Testis (tissue), 2 donors: Measurements from ENCODE around the gene PEAK3.

Experiments
- POLR2A ChIP-seq: fragments of 450-650 bp; IDR thresholded peaks from one replicate; pipeline ENCODE4 v1.6.1; 2017; ENCODE audit warnings: antibody characterized with exemption, mild to moderate bottlenecking, moderate library complexity
- TF ChIP-seq, protein P1 (sequence below), 3 experiments: fragments of 450-650 bp in 2 of 3; fragments of 200-600 bp in 1 of 3; sonication (generic) in 1 of 3; IDR thresholded peaks; one replicate each; pipeline ENCODE4 v1.5.1; 2016 to 2019; ENCODE audit warnings: antibody characterized with exemption in 3 of 3, mild to moderate bottlenecking in 2 of 3, moderate library complexity in 1 of 3

DNA sequence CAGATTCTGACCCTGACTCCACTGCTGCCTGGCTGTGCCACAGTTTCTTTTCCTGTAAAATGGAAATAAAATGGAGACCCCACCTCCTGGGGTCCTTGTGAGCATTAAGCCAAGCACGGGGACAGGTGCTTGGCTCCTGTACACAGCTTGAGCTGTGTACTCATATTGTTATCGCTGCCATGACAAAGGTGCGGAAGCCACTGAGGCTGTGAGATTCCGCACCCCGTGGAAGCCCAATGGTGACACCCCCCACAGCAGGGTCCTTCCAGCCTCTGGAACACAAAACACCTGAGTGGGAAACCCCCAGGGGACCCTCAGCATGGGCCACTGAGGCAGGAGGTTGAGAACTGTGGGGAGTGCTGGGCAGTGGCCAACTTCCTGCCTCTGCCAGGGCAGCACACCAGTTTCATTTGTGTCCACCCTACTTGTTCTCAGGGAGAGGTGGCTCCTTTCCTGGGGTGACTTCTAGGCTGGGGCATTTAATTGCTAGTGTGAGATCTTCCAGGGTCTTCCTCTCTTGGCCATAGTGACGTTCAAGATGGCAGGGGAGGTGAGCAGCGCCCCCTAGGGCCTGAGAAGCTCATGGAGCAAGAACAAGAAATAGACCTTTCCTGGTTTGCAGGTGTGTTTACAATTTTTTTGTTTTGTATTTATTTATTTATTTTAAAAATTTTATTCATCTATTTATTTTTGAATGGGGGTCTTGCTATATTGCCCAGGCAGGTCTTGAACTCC lies 20.4 kb downstream of the PEAK3 start:
- TF ChIP-seq, protein P1, sequence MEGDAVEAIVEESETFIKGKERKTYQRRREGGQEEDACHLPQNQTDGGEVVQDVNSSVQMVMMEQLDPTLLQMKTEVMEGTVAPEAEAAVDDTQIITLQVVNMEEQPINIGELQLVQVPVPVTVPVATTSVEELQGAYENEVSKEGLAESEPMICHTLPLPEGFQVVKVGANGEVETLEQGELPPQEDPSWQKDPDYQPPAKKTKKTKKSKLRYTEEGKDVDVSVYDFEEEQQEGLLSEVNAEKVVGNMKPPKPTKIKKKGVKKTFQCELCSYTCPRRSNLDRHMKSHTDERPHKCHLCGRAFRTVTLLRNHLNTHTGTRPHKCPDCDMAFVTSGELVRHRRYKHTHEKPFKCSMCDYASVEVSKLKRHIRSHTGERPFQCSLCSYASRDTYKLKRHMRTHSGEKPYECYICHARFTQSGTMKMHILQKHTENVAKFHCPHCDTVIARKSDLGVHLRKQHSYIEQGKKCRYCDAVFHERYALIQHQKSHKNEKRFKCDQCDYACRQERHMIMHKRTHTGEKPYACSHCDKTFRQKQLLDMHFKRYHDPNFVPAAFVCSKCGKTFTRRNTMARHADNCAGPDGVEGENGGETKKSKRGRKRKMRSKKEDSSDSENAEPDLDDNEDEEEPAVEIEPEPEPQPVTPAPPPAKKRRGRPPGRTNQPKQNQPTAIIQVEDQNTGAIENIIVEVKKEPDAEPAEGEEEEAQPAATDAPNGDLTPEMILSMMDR (IDR thresholded peaks at IDR 0.05), result peak in 2 of 3 experiments; percentile 34 to 45
- no peak for TF ChIP-seq POLR2A
